B cell (primary cell): ENCODE data around the gene FANCC.

Experiments used
- EZH2 ChIP-seq: IDR thresholded peaks from 2 replicates; pipeline ENCODE4 v1.6.1; 2012; ENCODE audit warnings: borderline replicate concordance, low read depth, mild to moderate bottlenecking, moderate library complexity, low read length; ENCODE audit not compliant: insufficient read depth, poor library complexity, severe bottlenecking
- TF ChIP-seq, protein P1 (sequence below): fragments of 200-600 bp; IDR thresholded peaks from one replicate; pipeline ENCODE4 v1.8.0; 2022; ENCODE audit warnings: antibody characterized with exemption, mild to moderate bottlenecking

DNA sequence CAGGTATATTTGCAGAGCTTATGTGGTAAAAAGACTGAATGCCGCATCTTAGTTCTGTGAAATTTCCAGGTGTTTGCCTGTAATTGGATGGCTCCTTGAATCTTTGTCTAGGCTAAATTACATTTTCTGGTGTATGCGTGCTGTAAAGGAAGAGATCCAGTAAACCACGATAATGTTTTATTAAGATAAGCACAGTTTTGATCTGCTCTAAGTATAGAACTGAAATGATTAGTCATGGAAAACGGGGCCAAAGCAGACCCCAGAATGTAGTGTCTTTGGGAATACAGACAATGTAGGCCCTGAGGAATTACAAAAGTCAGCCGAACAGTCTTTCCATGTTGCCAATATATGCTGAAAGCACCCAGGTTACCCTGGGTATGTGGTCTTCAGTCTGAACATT lies 257.3 kb downstream of the FANCC start:
- TF ChIP-seq, protein P1, sequence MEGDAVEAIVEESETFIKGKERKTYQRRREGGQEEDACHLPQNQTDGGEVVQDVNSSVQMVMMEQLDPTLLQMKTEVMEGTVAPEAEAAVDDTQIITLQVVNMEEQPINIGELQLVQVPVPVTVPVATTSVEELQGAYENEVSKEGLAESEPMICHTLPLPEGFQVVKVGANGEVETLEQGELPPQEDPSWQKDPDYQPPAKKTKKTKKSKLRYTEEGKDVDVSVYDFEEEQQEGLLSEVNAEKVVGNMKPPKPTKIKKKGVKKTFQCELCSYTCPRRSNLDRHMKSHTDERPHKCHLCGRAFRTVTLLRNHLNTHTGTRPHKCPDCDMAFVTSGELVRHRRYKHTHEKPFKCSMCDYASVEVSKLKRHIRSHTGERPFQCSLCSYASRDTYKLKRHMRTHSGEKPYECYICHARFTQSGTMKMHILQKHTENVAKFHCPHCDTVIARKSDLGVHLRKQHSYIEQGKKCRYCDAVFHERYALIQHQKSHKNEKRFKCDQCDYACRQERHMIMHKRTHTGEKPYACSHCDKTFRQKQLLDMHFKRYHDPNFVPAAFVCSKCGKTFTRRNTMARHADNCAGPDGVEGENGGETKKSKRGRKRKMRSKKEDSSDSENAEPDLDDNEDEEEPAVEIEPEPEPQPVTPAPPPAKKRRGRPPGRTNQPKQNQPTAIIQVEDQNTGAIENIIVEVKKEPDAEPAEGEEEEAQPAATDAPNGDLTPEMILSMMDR: no peak
- no peak for TF ChIP-seq EZH2
